OCI-LY3 (cell line): Measurements from ENCODE around the gene SLC13A3.

ENCODE experiments used
- H2AFZ ChIP-seq: fragments of 200-600, 300-600 bp; shearing (Covaris generic); 2 replicates; pipeline ENCODE4 v1.6.0; 2014; ENCODE audit warnings: antibody characterized with exemption, low read depth, low read length
- H3K27ac ChIP-seq: fragments of 200-600, 300-600 bp; sonication (generic); 2 replicates; pipeline ENCODE4 v1.5.1; 2014; ENCODE audit warnings: mild to moderate bottlenecking, low read length, moderate library complexity, mixed read lengths
- H3K27me3 ChIP-seq: fragments of 200-600, 300-600 bp; sonication (generic); 2 replicates; pipeline ENCODE4 v1.6.1; 2014; ENCODE audit warnings: low read depth, low read length, mixed read lengths
- H3K36me3 ChIP-seq: fragments of 200-600, 300-600 bp; sonication (generic); replicated peaks from 2 replicates; pipeline ENCODE3; 2014; ENCODE audit warnings: low read depth, low read length, mixed read lengths
- H3K4me1 ChIP-seq: fragments of 300-600, 200-600 bp; sonication (generic); 2 replicates; pipeline ENCODE4 v1.6.1; 2014; ENCODE audit warnings: low read length, mixed read lengths
- H3K4me2 ChIP-seq: fragments of 200-600, 300-600 bp; sonication (generic); 2 replicates; pipeline ENCODE4 v1.6.1; 2014; ENCODE audit warnings: low read length, mixed read lengths
- H3K4me3 ChIP-seq: fragments of 300-600, 200-600 bp; sonication (generic); 2 replicates; pipeline ENCODE4 v1.5.1; 2014; ENCODE audit warnings: antibody characterized with exemption, mild to moderate bottlenecking, low read length, moderate library complexity
- H3K79me2 ChIP-seq: fragments of 300-600, 200-600 bp; shearing (Covaris generic); 2 replicates; pipeline ENCODE4 v1.6.1; 2014; ENCODE audit warnings: mild to moderate bottlenecking, low read length, mixed read lengths
- H3K9ac ChIP-seq: fragments of 300-600, 200-600 bp; shearing (Covaris generic); 2 replicates; pipeline ENCODE4 v1.6.0; 2014; ENCODE audit warnings: mild to moderate bottlenecking, low read length, moderate library complexity
- H3K9me3 ChIP-seq: fragments of 200-600, 300-600 bp; shearing (Covaris generic); 2 replicates; pipeline ENCODE4 v1.6.1; 2014; ENCODE audit warnings: low read length, mixed read lengths; ENCODE audit not compliant: insufficient read depth
- H4K20me1 ChIP-seq: fragments of 200-600, 300-600 bp; sonication (generic); 2 replicates; pipeline ENCODE4 v1.6.1; 2016; ENCODE audit warnings: low read length, mixed read lengths; ENCODE audit not compliant: insufficient read depth
- EZH2phosphoT487 ChIP-seq: fragments of 200-600 bp; shearing (Covaris generic); IDR thresholded peaks from 2 replicates; pipeline ENCODE4 v1.6.1; 2018; ENCODE audit warnings: antibody characterized with exemption, mixed run types, low read depth
- TF ChIP-seq, protein P1 (sequence below): fragments of 200-600, 300-600 bp; sonication (generic); IDR thresholded peaks from 2 replicates; pipeline ENCODE4 v1.5.1; 2014; ENCODE audit warnings: antibody characterized with exemption, low read length, low read depth

SLC13A3 gene

DNA sequence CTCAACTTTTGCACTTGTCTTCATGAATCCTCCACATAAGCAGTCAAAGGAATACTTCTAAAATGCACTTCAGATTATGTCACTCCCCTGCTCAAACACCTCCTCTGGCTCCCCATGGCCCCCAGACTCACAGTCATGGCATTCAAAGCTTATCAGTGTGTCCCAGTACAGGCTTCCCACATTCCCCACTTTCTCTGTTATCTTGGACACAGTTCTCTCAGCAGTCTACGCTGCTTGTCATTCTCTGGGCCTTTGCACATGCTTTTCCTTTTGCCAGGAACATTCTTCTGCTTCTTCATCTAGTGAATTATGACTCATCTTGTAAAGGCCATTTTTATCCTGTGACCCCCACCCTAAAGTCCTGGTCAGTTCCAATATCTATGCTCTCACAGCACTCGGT, 31.8 kb downstream of the SLC13A3 start:
- Histone ChIP-seq H3K9ac (no peak overlapping the region), H3K9me3 (peaks cover 12% of the 10 kb centered on the region; the same call in 1 of the 2 replicates), H3K4me1 (no peaks in the 10 kb centered on the region), H3K27ac (no peak overlapping the region), H3K36me3 (no peaks in the 10 kb centered on the region), H2AFZ (no peak overlapping the region), H4K20me1 (0 out of 2 replicates have a peak, but pooled peaks cover 3% of the 10 kb centered on the region), H3K4me3 (no peak overlapping the region), H3K4me2 (no peak overlapping the region), H3K79me2 (no peaks in the 10 kb centered on the region), H3K27me3 (peaks cover 86% of the 10 kb centered on the region)
- TF ChIP-seq EZH2phosphoT487 = no peak
- TF ChIP-seq, protein P1, sequence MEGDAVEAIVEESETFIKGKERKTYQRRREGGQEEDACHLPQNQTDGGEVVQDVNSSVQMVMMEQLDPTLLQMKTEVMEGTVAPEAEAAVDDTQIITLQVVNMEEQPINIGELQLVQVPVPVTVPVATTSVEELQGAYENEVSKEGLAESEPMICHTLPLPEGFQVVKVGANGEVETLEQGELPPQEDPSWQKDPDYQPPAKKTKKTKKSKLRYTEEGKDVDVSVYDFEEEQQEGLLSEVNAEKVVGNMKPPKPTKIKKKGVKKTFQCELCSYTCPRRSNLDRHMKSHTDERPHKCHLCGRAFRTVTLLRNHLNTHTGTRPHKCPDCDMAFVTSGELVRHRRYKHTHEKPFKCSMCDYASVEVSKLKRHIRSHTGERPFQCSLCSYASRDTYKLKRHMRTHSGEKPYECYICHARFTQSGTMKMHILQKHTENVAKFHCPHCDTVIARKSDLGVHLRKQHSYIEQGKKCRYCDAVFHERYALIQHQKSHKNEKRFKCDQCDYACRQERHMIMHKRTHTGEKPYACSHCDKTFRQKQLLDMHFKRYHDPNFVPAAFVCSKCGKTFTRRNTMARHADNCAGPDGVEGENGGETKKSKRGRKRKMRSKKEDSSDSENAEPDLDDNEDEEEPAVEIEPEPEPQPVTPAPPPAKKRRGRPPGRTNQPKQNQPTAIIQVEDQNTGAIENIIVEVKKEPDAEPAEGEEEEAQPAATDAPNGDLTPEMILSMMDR = no peak

DNA sequence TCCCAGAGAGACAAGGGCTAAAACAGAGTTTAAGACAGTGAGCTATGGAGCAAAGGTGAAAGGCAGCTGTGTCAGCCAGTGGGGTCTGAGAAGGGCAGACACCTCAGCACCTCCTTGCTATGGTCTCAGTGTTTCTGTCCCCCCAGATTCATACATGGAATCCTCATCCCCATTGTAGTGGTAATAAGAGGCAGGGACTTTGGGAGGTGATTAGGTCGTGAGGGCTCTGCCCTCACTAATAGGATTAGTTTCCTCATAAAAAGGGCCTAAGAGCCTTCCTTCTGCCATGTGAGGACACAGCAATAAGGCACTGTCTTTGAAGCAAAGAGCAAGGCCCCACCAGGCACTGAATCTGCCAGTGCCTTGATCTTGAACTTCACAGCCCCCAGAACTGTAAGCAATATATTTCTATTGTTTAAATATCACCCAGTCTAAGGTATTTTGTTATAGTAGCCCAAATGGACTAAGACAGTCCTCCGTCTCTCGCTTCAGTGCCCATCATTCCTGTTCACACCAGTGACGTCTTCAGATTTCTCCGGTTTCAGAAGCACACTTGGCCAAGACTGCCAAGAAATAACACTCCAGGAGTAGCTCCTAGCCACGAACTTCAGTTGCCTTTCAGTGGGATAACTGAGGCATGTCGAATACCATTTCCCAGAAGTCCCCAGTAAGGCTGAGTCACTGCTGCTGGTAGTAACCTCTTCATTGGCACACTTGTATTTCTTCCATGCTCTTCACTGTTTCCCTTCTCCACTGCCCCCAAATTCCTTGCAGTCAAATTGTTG, 32.8 kb downstream of the SLC13A3 start:
- Histone ChIP-seq H2AFZ (no peak overlapping the region), H3K79me2 (no peaks in the 10 kb centered on the region), H3K4me3 (no peak overlapping the region), H3K9ac (no peak overlapping the region), H3K4me2 (no peak overlapping the region), H3K27ac (no peak overlapping the region), H3K4me1 (no peaks in the 10 kb centered on the region), H3K27me3 (peaks cover 84% of the 10 kb centered on the region), H3K36me3 (no peaks in the 10 kb centered on the region), H4K20me1 (0 out of 2 replicates have a peak, but pooled peaks cover 3% of the 10 kb centered on the region), H3K9me3 (0 out of 2 replicates have a peak, but pooled peaks cover 3% of the 10 kb centered on the region)
- no peak for TF ChIP-seq EZH2phosphoT487
- TF ChIP-seq, protein P1 = no peak

GRCh38 chr20:46614503-46614902, 36.8 kb downstream of the SLC13A3 start:
- H3K27ac ChIP-seq = no peak overlapping the region
- TF ChIP-seq, protein P1 = no peak
- no peak for TF ChIP-seq EZH2phosphoT487
- H3K79me2 ChIP-seq = no peaks in the 10 kb centered on the region
- no peak overlapping the region for H3K9ac ChIP-seq
- H3K4me3 ChIP-seq = no peak overlapping the region
- H3K27me3 ChIP-seq = peaks cover 61% of the 10 kb centered on the region
- H2AFZ ChIP-seq = no peak overlapping the region
- H4K20me1 ChIP-seq = 0 out of 2 replicates have a peak, but pooled peaks cover 3% of the 10 kb centered on the region
- no peaks in the 10 kb centered on the region for H3K9me3 ChIP-seq
- H3K36me3 ChIP-seq = no peaks in the 10 kb centered on the region
- no peaks in the 10 kb centered on the region for H3K4me1 ChIP-seq
- H3K4me2 ChIP-seq = no peak overlapping the region

DNA sequence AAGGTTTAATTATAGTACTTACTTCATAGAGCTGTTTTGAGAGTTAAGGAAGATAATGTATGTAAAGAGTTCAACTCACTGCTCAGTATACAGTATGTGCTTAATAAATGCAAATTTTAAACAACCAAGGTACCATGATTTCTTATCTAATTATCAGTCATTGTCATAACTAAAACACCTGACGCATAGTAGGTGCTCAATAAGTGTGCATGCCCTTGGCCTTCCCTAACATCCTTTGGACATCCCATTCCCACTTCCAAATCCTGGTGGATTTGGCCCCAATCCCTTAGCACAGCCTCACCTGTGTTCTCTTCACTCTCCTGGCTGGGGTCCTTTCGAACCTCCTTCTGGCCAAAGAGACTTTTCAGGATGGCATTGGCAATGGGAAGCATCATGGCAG, 41.1 kb downstream of the SLC13A3 start:
- Histone ChIP-seq H4K20me1 (no peaks in the 10 kb centered on the region), H3K36me3 (no peaks in the 10 kb centered on the region)

More for the DNA sequence above, 41.1 kb downstream of the SLC13A3 start:
- TF ChIP-seq, protein P1 = no peak
- TF ChIP-seq EZH2phosphoT487 = no peak
- Histone ChIP-seq H3K27me3 (peaks cover 29% of the 10 kb centered on the region), H3K4me3 (no peak overlapping the region), H2AFZ (no peak overlapping the region), H3K4me2 (no peak overlapping the region), H3K9me3 (no peaks in the 10 kb centered on the region), H3K79me2 (no peaks in the 10 kb centered on the region), H3K9ac (no peak overlapping the region), H3K4me1 (no peaks in the 10 kb centered on the region), H3K27ac (no peak overlapping the region)
